H1 (cell line): ENCODE measurements around the gene STK33. TPM values are rescaled to one million over a fixed set of nuclear protein-coding genes. Genes with fewer than 3 reads are reported as not detected.

ENCODE experiments used
- CTCF ChIA-PET: fragments of 300-600 bp; sonication (Branson Sonifier 250); formaldehyde crosslinking; loops from one replicate; lab custom pipeline; 2021; ENCODE audit not compliant: partially characterized antibody; lab: Charles Lee
- POLR2A ChIA-PET: fragments of 300-600 bp; sonication (Branson Sonifier 250); formaldehyde crosslinking; loops from one replicate; lab custom pipeline; 2021; ENCODE audit warnings: inconsistent platforms; ENCODE audit not compliant: partially characterized antibody; lab: Charles Lee
- DNase-seq, 2 experiments: peaks; one replicate each; pipeline versions ENCODE4 v3.0.0 to v3.0.0-alpha.2; 2010 to 2022; ENCODE audit warnings: low spot score in 2 of 2, low read depth in 1 of 2, mixed read lengths in 1 of 2
- FAIRE-seq: peaks from 2 replicates; lab custom pipeline; 2011; peaks lifted over from hg19 to GRCh38; lab: Jason Lieb, UNC
- H2AFZ ChIP-seq: 2 replicates; pipeline ENCODE4 v1.8.1; 2012; ENCODE audit warnings: low read length, inconsistent platforms
- H2AK5ac ChIP-seq: 2 replicates; pipeline ENCODE4 v1.6.1; 2013; ENCODE audit warnings: low read depth, low read length
- H2BK120ac ChIP-seq: replicated peaks from 2 replicates; pipeline ENCODE3; 2013; ENCODE audit warnings: low read depth, low read length, inconsistent platforms
- H2BK12ac ChIP-seq: 2 replicates; pipeline ENCODE4 v1.6.1; 2013; ENCODE audit warnings: low read depth, low read length
- H2BK15ac ChIP-seq: 2 replicates; pipeline ENCODE4 v1.6.1; 2013; ENCODE audit warnings: low read length
- H2BK20ac ChIP-seq: 2 replicates; pipeline ENCODE4 v1.6.1; 2013; ENCODE audit warnings: low read length
- H2BK5ac ChIP-seq: 2 replicates; pipeline ENCODE4 v1.6.1; 2013; ENCODE audit warnings: low read depth, low read length
- H3K14ac ChIP-seq: 2 replicates; pipeline ENCODE4 v1.6.1; 2013; ENCODE audit warnings: inconsistent platforms; ENCODE audit not compliant: insufficient read length
- H3K18ac ChIP-seq: 2 replicates; pipeline ENCODE4 v1.6.1; 2013; ENCODE audit warnings: low read length; ENCODE audit errors: extremely low read depth
- H3K23ac ChIP-seq: 2 replicates; pipeline ENCODE4 v1.6.1; 2013; ENCODE audit warnings: inconsistent platforms; ENCODE audit not compliant: insufficient read length
- H3K23me2 ChIP-seq: 2 replicates; pipeline ENCODE4 v1.6.1; 2013; ENCODE audit warnings: low read depth, low read length
- H3K27ac ChIP-seq: 2 replicates; pipeline ENCODE4 v1.6.1; 2011; ENCODE audit warnings: low read depth, low read length, inconsistent platforms
- H3K27me3 ChIP-seq, 4 experiments: replicated peaks in 1 of 4; 1 replicate in 1 of 4; 2 replicates in 3 of 4; pipeline versions ENCODE4 v1.6.1 to v1.8.1; 2011 to 2013; ENCODE audit warnings: low read length in 3 of 4, mild to moderate bottlenecking in 3 of 4, inconsistent platforms in 2 of 4, mixed read lengths in 2 of 4, moderate library complexity in 1 of 4; ENCODE audit not compliant: control insufficient read depth in 3 of 4, insufficient read depth in 3 of 4; ENCODE audit errors: extremely low read depth in 1 of 4
- H3K36me3 ChIP-seq, 4 experiments: 2 replicates each; pipeline versions ENCODE4 v1.6.1 to v1.8.1; 2011 to 2013; ENCODE audit warnings: mild to moderate bottlenecking in 4 of 4, low read length in 3 of 4, moderate library complexity in 2 of 4, control low read depth in 1 of 4, inconsistent platforms in 1 of 4; ENCODE audit not compliant: insufficient read depth in 4 of 4, control insufficient read depth in 2 of 4
- H3K4ac ChIP-seq: replicated peaks from 2 replicates; pipeline ENCODE3; 2013; ENCODE audit warnings: low read length, low read depth, mixed read lengths, inconsistent platforms; ENCODE audit not compliant: insufficient read length
- H3K4me1 ChIP-seq, 4 experiments: replicated peaks in 1 of 4; 1 replicate in 1 of 4; 2 replicates in 3 of 4; pipeline versions ENCODE4 v1.6.1 to v1.8.1; 2011 to 2013; ENCODE audit warnings: low read length in 3 of 4, inconsistent platforms in 2 of 4, mixed read lengths in 1 of 4; ENCODE audit not compliant: insufficient read depth in 4 of 4, control insufficient read depth in 3 of 4
- H3K4me2 ChIP-seq, 2 experiments: 2 replicates each; pipeline versions ENCODE4 v1.6.1 to v1.8.1; 2011 to 2013; ENCODE audit warnings: low read depth in 2 of 2, low read length in 2 of 2, control low read depth in 1 of 2, inconsistent platforms in 1 of 2, mild to moderate bottlenecking in 1 of 2; ENCODE audit not compliant: insufficient read depth in 1 of 2
- H3K4me3 ChIP-seq, 4 experiments: fragments of 200-600, 300-600 bp in 1 of 4; sonication (generic), shearing (Covaris generic), sonication (Bioruptor Twin) in 1 of 4; 2 replicates each; pipeline versions ENCODE4 v1.5.1 to v1.8.1; 2011 to 2016; ENCODE audit warnings: low read length in 4 of 4, low read depth in 3 of 4, control low read depth in 2 of 4, inconsistent platforms in 2 of 4, mild to moderate bottlenecking in 2 of 4, mixed read lengths in 1 of 4, moderate library complexity in 1 of 4; ENCODE audit not compliant: insufficient read depth in 2 of 4; ENCODE audit errors: extremely low read depth in 1 of 4
- H3K56ac ChIP-seq: replicated peaks from 2 replicates; pipeline ENCODE3; 2013; ENCODE audit warnings: low read depth, mild to moderate bottlenecking, mixed read lengths, low read length, inconsistent platforms; ENCODE audit not compliant: insufficient read length
- H3K79me1 ChIP-seq: 2 replicates; pipeline ENCODE4 v1.6.1; 2013; ENCODE audit warnings: low read depth, low read length, control low read depth
- H3K79me2 ChIP-seq, 2 experiments: 2 replicates each; pipeline versions ENCODE4 v1.6.1 to v1.8.1; 2012 to 2013; ENCODE audit warnings: low read length in 2 of 2, mild to moderate bottlenecking in 2 of 2, inconsistent platforms in 1 of 2; ENCODE audit not compliant: insufficient read depth in 2 of 2, control insufficient read depth in 1 of 2
- H3K9ac ChIP-seq, 4 experiments: replicated peaks in 1 of 4; 1 replicate in 1 of 4; 2 replicates in 3 of 4; pipeline versions ENCODE4 v1.6.1 to v1.8.1; 2011 to 2013; ENCODE audit warnings: low read depth in 3 of 4, low read length in 3 of 4, control low read depth in 2 of 4, mild to moderate bottlenecking in 2 of 4, moderate library complexity in 2 of 4, inconsistent platforms in 1 of 4; ENCODE audit errors: extremely low read depth in 1 of 4
- H3K9me3 ChIP-seq, 2 experiments: 2 replicates each; pipeline versions ENCODE4 v1.6.1 to v1.8.1; 2012 to 2013; ENCODE audit warnings: mild to moderate bottlenecking in 2 of 2, moderate library complexity in 2 of 2, control low read depth in 1 of 2, inconsistent platforms in 1 of 2, low read depth in 1 of 2, low read length in 1 of 2, mixed read lengths in 1 of 2; ENCODE audit not compliant: insufficient read depth in 2 of 2
- H4K20me1 ChIP-seq, 2 experiments: replicated peaks in 1 of 2; 2 replicates each; pipeline versions ENCODE3 to v1.8.1; 2011 to 2013; ENCODE audit warnings: inconsistent platforms in 2 of 2, low read length in 2 of 2, mild to moderate bottlenecking in 1 of 2; ENCODE audit not compliant: insufficient read depth in 2 of 2, control insufficient read depth in 1 of 2
- H4K5ac ChIP-seq: 2 replicates; pipeline ENCODE4 v1.6.1; 2013; ENCODE audit warnings: low read length, low read depth, mixed read lengths, inconsistent platforms; ENCODE audit not compliant: insufficient read length
- H4K8ac ChIP-seq: 2 replicates; pipeline ENCODE4 v1.8.0; 2013; ENCODE audit warnings: mild to moderate bottlenecking, moderate library complexity, low read length, inconsistent platforms; ENCODE audit not compliant: insufficient read depth; ENCODE audit errors: extremely low read depth
- H4K91ac ChIP-seq: replicated peaks from 2 replicates; pipeline ENCODE3; 2013; ENCODE audit warnings: low read length, mixed read lengths, inconsistent platforms; ENCODE audit not compliant: insufficient read length
- BCL11A ChIP-seq, 2 experiments: IDR thresholded peaks; one replicate each; pipeline ENCODE4 v1.6.1; 2011; ENCODE audit warnings: low read depth in 2 of 2, low read length in 2 of 2, mild to moderate bottlenecking in 2 of 2
- CTBP2 ChIP-seq: IDR thresholded peaks from 2 replicates; pipeline ENCODE4 v1.7.0; 2011; ENCODE audit warnings: borderline replicate concordance, mild to moderate bottlenecking, moderate library complexity, mixed read lengths, low read length; ENCODE audit not compliant: insufficient read depth, insufficient read length
- EP300 ChIP-seq, 2 experiments: IDR thresholded peaks; 1 replicate in 1 of 2; 2 replicates in 1 of 2; pipeline ENCODE4 v1.6.1; 2011 to 2012; ENCODE audit warnings: low read depth in 2 of 2, low read length in 2 of 2, mild to moderate bottlenecking in 2 of 2, borderline replicate concordance in 1 of 2, inconsistent platforms in 1 of 2, moderate library complexity in 1 of 2
- KDM4A ChIP-seq: IDR thresholded peaks from one replicate; pipeline ENCODE4 v1.7.1; 2012; ENCODE audit warnings: low read depth, mild to moderate bottlenecking, moderate library complexity, low read length, inconsistent platforms; ENCODE audit not compliant: severe bottlenecking
- SP1 ChIP-seq: IDR thresholded peaks from 2 replicates; pipeline ENCODE4 v1.6.1; 2011; ENCODE audit warnings: low read depth, low read length
- SRF ChIP-seq: IDR thresholded peaks from 2 replicates; pipeline ENCODE4 v1.6.1; 2011; ENCODE audit warnings: mild to moderate bottlenecking, low read depth, low read length, moderate library complexity
- SUZ12 ChIP-seq: fragments of 200-600 bp; sonication (generic); IDR thresholded peaks from 2 replicates; pipeline ENCODE4 v1.6.1; 2012; ENCODE audit warnings: mild to moderate bottlenecking, inconsistent platforms, low read length, moderate library complexity, mixed read lengths
- TEAD4 ChIP-seq: IDR thresholded peaks from 2 replicates; pipeline ENCODE4 v1.6.1; 2012; ENCODE audit warnings: low read depth, low read length, inconsistent platforms, mixed read lengths
- ZNF274 ChIP-seq: IDR thresholded peaks from 2 replicates; pipeline ENCODE4 v1.7.0; 2012; ENCODE audit warnings: low read length, borderline replicate concordance; ENCODE audit errors: extremely low read depth
- WGBS, 2 experiments: shearing (Covaris generic) in 1 of 2; methylation state at CpG; one replicate each; pipeline versions ENCODE4 v1.1.6 to v1.1.7; 2013 to 2015; ENCODE audit warnings: low lambda C conversion rate in 2 of 2, mixed read lengths in 2 of 2, inconsistent platforms in 1 of 2, low coverage in 1 of 2, missing lambda C conversion rate in 1 of 2; ENCODE audit not compliant: insufficient replicate concordance in 2 of 2, insufficient coverage in 1 of 2, insufficient read length in 1 of 2; ENCODE audit errors: extremely low coverage in 1 of 2, missing lambda C conversion rate in 1 of 2; 5-methylcytosine and 5-hydroxymethylcytosine counted together
- polyA plus RNA-seq, 7 experiments: library from polyadenylated mRNA; depleted of rRNA in 3 of 7; stranded (reverse) in 5 of 7; unstranded in 2 of 7; fragments of >200 nt in 5 of 7; fragments of 200-250 nt in 2 of 7; gene quantifications; 1 replicate in 5 of 7; 2 replicates in 1 of 7; 4 replicates in 1 of 7; pipeline versions ENCODE4 v1.2.1 to v1.2.3, GENCODE V29; 2011 to 2013; ENCODE audit warnings: missing spikeins in 2 of 7, mixed read lengths in 2 of 7
- total RNA-seq: library from RNA; stranded (reverse); fragmentation: NEBNext Ultra II Directional; extraction: Animal tissue kit (Norgen Biotek cat#: 25700); gene quantifications from 2 replicates; pipeline ENCODE4 v1.2.1, GENCODE V29; 2021

The STK33 gene
- total and polyA plus RNA-seq, 2 of the 8 experiments (the other 6 are each of a cell fraction or from before 2014, with no cell fraction given): 8.8 to 25.1 TPM

GRCh38 chr11:8362899-8363298 lies 231.1 kb downstream of the STK33 start:
- H3K23ac ChIP-seq: no peak overlapping the region
- H3K18ac ChIP-seq: no peak overlapping the region
- TF ChIP-seq CTBP2: no peak
- no peak for TF ChIP-seq BCL11A (IDR thresholded peaks at IDR 0.05; ENCODE audit: low read depth in 2 of 2, low read length in 2 of 2)
- TF ChIP-seq SRF: no peak
- no peak for TF ChIP-seq TEAD4
- no peak for TF ChIP-seq ZNF274
- no peak for TF ChIP-seq EP300 (IDR thresholded peaks at IDR 0.05; ENCODE audit: borderline replicate concordance in 1 of 2, low read depth in 2 of 2, low read length in 2 of 2)
- TF ChIP-seq SP1: no peak
- no peak for TF ChIP-seq SUZ12
- TF ChIP-seq KDM4A: no peak
- H3K56ac ChIP-seq: no peak overlapping the region
- no peak overlapping the region for H2BK15ac ChIP-seq
- H3K27ac ChIP-seq: no peak overlapping the region
- ChIA-PET CTCF (interaction anchor here (0.6 to 1.6 kb wide), 5 partner anchors 10 to 204 kb away, joined by 3 to 4 read pairs (median 3); no protein-coding TSS in a partner anchor), POLR2A (no interaction called here)
- no peaks in the 10 kb centered on the region; a peak in 1 of 7 replicates for H3K4me1 ChIP-seq
- DNase-seq: no peak
- no peaks in the 10 kb centered on the region for H3K9me3 ChIP-seq
- FAIRE-seq: no peak
- H2BK120ac ChIP-seq: no peak overlapping the region
- no peak overlapping the region for H2AK5ac ChIP-seq
- no peak overlapping the region for H3K4ac ChIP-seq
- no peaks in the 10 kb centered on the region; the same call in 1 of the 2 replicates for H3K79me1 ChIP-seq
- H4K5ac ChIP-seq: no peak overlapping the region
- no peak overlapping the region for H4K91ac ChIP-seq
- no peak overlapping the region for H3K9ac ChIP-seq
- no peak overlapping the region for H3K4me3 ChIP-seq
- H4K20me1 ChIP-seq: no peaks in the 10 kb centered on the region
- H3K14ac ChIP-seq: no peak overlapping the region
- WGBS, 2 experiments: 84% methylated on average over 8 of the region's 8 CpGs; no CpG with 5 or more reads in 1 of the 2 experiments
- H3K23me2 ChIP-seq: no peaks in the 10 kb centered on the region
- H2BK5ac ChIP-seq: no peak overlapping the region
- H3K79me2 ChIP-seq: no peaks in the 10 kb centered on the region
- no peaks in the 10 kb centered on the region for H3K27me3 ChIP-seq
- H3K36me3 ChIP-seq: no peaks in the 10 kb centered on the region
- H2BK20ac ChIP-seq: no peak overlapping the region
- H4K8ac ChIP-seq: no peak overlapping the region
- no peak overlapping the region for H2BK12ac ChIP-seq
- no peak overlapping the region for H2AFZ ChIP-seq
- no peak overlapping the region for H3K4me2 ChIP-seq
